ENCODE measurements around the gene CTDSPL.

DNA sequence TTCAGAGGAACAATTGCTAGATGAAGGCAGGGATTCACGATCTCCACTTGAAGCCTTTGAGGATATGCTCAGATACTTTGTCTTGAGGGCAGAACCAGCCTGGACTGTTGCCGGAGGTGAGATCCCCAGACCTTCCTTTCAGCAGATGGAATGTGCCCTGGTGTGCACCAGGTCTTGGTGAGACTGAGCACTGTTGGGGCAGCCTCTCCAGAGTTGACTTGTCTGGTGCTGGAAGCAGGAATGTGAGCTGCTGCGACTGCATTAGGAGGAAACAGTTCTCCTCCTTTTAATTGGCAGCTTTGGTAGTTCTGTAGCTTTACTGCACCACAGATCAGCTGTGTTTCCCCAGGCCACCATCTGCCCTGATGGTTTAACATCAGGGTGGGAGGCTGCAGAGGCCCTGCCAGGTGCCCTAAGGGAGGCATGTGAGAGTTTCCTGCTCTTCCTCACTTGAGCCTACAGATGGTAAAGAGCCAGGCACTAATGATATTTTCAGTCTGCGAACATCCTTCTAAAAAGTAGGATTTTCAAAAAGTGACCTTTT lies 58.5 kb downstream of the CTDSPL start:
- TF ChIP-seq ZNF670 (tag by site-specific recombination; IDR thresholded peaks at IDR 0.05; ENCODE audit: low read depth), result no peak
- TF ChIP-seq, protein P1, sequence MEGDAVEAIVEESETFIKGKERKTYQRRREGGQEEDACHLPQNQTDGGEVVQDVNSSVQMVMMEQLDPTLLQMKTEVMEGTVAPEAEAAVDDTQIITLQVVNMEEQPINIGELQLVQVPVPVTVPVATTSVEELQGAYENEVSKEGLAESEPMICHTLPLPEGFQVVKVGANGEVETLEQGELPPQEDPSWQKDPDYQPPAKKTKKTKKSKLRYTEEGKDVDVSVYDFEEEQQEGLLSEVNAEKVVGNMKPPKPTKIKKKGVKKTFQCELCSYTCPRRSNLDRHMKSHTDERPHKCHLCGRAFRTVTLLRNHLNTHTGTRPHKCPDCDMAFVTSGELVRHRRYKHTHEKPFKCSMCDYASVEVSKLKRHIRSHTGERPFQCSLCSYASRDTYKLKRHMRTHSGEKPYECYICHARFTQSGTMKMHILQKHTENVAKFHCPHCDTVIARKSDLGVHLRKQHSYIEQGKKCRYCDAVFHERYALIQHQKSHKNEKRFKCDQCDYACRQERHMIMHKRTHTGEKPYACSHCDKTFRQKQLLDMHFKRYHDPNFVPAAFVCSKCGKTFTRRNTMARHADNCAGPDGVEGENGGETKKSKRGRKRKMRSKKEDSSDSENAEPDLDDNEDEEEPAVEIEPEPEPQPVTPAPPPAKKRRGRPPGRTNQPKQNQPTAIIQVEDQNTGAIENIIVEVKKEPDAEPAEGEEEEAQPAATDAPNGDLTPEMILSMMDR (tag by site-specific recombination; IDR thresholded peaks at IDR 0.05), result no peak
- TF ChIP-seq ZNF776 (tag by site-specific recombination; IDR thresholded peaks at IDR 0.05; ENCODE audit: borderline replicate concordance), result no peak
- TF ChIP-seq, protein P2, sequence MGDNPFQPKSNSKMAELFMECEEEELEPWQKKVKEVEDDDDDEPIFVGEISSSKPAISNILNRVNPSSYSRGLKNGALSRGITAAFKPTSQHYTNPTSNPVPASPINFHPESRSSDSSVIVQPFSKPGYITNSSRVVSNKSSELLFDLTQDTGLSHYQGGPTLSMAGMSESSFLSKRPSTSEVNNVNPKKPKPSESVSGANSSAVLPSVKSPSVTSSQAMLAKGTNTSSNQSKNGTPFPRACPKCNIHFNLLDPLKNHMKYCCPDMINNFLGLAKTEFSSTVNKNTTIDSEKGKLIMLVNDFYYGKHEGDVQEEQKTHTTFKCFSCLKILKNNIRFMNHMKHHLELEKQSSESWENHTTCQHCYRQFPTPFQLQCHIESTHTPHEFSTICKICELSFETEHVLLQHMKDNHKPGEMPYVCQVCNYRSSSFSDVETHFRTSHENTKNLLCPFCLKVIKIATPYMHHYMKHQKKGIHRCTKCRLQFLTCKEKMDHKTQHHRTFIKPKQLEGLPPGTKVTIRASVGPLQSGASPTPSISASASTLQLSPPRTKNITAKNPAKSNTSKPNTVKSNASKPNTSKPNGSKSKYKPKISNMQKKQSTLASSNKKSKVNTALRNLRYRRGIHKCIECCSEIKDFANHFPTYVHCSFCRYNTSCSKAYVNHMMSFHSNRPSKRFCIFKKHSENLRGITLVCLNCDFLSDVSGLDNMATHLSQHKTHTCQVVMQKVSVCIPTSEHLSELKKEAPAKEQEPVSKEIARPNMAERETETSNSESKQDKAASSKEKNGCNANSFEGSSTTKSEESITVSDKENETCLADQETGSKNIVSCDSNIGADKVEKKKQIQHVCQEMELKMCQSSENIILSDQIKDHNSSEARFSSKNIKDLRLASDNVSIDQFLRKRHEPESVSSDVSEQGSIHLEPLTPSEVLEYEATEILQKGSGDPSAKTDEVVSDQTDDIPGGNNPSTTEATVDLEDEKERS (tag by site-specific recombination; IDR thresholded peaks at IDR 0.05), result no peak
- TF ChIP-seq, protein P3, sequence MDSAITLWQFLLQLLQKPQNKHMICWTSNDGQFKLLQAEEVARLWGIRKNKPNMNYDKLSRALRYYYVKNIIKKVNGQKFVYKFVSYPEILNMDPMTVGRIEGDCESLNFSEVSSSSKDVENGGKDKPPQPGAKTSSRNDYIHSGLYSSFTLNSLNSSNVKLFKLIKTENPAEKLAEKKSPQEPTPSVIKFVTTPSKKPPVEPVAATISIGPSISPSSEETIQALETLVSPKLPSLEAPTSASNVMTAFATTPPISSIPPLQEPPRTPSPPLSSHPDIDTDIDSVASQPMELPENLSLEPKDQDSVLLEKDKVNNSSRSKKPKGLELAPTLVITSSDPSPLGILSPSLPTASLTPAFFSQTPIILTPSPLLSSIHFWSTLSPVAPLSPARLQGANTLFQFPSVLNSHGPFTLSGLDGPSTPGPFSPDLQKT (IDR thresholded peaks at IDR 0.05; ENCODE audit: borderline replicate concordance, low read depth, low read length), result no peak
- no peak for TF ChIP-seq ZBTB1 (tag by site-specific recombination; IDR thresholded peaks at IDR 0.05)
